ENCODE data around the gene TOMM20. TPM values are rescaled to one million over a fixed set of nuclear protein-coding genes. Genes with fewer than 3 reads are reported as not detected.

Gene TOMM20
- total RNA-seq, 1 experiment from 2014 or later, result 184 TPM

DNA sequence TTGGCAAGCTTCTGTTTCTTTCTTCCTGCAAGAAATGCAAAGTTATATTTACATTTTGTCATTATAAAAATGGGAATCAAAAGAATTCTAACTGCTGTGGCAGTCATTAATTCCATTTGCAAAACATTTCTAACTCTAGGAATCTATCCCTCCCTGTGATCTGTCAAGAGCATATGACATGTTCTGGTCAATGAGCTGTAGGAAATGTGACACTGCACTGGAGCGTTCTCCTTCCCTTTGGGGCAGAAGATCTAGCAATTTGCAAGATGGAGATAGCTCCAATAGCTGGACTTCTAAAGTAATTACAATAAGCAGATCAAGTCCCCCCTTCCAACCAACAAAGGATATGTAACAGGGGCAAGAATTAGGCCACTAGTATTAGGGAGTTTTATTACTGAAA lies 6.3 kb downstream of the TOMM20 start (continued):
- TF ChIP-seq, protein P1, sequence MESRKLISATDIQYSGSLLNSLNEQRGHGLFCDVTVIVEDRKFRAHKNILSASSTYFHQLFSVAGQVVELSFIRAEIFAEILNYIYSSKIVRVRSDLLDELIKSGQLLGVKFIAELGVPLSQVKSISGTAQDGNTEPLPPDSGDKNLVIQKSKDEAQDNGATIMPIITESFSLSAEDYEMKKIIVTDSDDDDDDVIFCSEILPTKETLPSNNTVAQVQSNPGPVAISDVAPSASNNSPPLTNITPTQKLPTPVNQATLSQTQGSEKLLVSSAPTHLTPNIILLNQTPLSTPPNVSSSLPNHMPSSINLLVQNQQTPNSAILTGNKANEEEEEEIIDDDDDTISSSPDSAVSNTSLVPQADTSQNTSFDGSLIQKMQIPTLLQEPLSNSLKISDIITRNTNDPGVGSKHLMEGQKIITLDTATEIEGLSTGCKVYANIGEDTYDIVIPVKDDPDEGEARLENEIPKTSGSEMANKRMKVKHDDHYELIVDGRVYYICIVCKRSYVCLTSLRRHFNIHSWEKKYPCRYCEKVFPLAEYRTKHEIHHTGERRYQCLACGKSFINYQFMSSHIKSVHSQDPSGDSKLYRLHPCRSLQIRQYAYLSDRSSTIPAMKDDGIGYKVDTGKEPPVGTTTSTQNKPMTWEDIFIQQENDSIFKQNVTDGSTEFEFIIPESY (IDR thresholded peaks at IDR 0.05; ENCODE audit: extremely low read depth, insufficient replicate concordance, low read length), result no peak
- TF ChIP-seq FOSL1 (IDR thresholded peaks at IDR 0.05; ENCODE audit: low read depth) (no peak), POLR2AphosphoS5 (IDR thresholded peaks at IDR 0.05; ENCODE audit: low read depth, low read length) (no peak)

DNA sequence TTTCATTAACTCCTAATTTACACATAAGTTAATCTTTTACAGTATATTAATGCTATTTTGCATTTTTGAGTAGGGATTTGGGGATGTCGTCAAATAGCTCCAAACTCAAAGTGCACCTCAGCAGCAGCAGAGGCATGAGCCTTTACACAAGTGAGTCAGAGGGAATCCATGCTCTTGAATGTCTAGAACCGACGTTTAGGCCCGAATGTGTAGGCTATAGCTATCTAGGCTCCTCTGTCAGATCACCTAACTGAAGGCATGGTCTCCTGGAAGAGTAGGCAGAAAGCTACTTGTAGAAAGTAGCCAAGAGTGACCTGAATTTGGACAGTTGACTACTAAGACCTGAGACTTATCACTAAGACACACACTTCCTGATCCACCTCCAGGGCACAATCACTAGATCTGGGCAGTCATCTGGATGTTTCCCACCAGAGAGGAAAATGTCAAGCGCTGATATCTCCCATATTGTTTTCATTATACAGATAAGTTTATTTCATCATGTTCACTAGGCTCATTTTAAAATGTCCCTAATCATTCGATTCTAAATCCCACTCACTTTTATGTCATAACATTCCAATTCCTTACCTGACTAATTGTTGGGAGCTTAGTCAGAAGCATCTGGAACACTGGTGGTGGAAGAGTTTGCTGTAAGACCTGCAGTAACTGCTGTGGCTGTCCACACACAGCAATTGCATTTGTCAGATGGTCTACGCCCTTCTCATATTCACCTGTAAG lies 15.3 kb downstream of the TOMM20 start:
- no peaks in the 10 kb centered on the region for H3K4me1 ChIP-seq (ENCODE audit: control insufficient read depth in 1 of 2, insufficient read depth in 2 of 2, low read length in 2 of 2)
- no peak overlapping the region for H3K27ac ChIP-seq (ENCODE audit: low read depth, low read length)
- H3K4me3 ChIP-seq (replicated peaks in 1 of 2; ENCODE audit: low read depth in 1 of 2, low read length in 2 of 2), result no peak overlapping the region
- H3K36me3 ChIP-seq (ENCODE audit: control insufficient read depth in 1 of 2, insufficient read depth in 2 of 2, low read length in 2 of 2), result peaks cover 50 to 71% of the 10 kb centered on the region in 2 experiments
- ChIA-PET CTCF (no interaction called here), POLR2A (no interaction called here), RAD21 (ENCODE audit: low non-redundant PET in 1 of 2, low total read pairs in 2 of 2, uncharacterized antibody in 2 of 2, unreplicated experiment in 2 of 2) (no interaction called here)
- ATAC-seq, result no peak
- no TSS peak for BruUV-seq (replicated peaks)
- DNase-seq (ENCODE audit: low read depth, low spot score), result no peak
- H3K9me3 ChIP-seq (ENCODE audit: control insufficient read depth in 1 of 2, insufficient read depth in 1 of 2, low read depth in 1 of 2, low read length in 2 of 2), result no peaks in the 10 kb centered on the region
- no peak overlapping the region for H3K9ac ChIP-seq (ENCODE audit: low read length)
- H3K9me2 ChIP-seq (ENCODE audit: insufficient read depth), result no peaks in the 10 kb centered on the region
- intact Hi-C loops (cut with micrococcal nuclease), result no loop called here
- H3K79me2 ChIP-seq (ENCODE audit: insufficient read depth, low read length), result peaks cover 81% of the 10 kb centered on the region
- H4K20me1 ChIP-seq (ENCODE audit: insufficient read depth), result peaks cover 27% of the 10 kb centered on the region; the same call in 1 of the 2 replicates
- no peak overlapping the region for H2AFZ ChIP-seq (ENCODE audit: low read depth, low read length, poor library complexity, severe bottlenecking)
- H3K4me2 ChIP-seq (ENCODE audit: low read length), result no peak overlapping the region
- no peak for TF ChIP-seq EZH2 (IDR thresholded peaks at IDR 0.05)
- TF ChIP-seq, protein P1 (IDR thresholded peaks at IDR 0.05; ENCODE audit: extremely low read depth, insufficient replicate concordance, low read length), result no peak
- TF ChIP-seq, protein P2, sequence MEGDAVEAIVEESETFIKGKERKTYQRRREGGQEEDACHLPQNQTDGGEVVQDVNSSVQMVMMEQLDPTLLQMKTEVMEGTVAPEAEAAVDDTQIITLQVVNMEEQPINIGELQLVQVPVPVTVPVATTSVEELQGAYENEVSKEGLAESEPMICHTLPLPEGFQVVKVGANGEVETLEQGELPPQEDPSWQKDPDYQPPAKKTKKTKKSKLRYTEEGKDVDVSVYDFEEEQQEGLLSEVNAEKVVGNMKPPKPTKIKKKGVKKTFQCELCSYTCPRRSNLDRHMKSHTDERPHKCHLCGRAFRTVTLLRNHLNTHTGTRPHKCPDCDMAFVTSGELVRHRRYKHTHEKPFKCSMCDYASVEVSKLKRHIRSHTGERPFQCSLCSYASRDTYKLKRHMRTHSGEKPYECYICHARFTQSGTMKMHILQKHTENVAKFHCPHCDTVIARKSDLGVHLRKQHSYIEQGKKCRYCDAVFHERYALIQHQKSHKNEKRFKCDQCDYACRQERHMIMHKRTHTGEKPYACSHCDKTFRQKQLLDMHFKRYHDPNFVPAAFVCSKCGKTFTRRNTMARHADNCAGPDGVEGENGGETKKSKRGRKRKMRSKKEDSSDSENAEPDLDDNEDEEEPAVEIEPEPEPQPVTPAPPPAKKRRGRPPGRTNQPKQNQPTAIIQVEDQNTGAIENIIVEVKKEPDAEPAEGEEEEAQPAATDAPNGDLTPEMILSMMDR (IDR thresholded peaks at IDR 0.05 in 2 of 3, conservative IDR thresholded peaks at IDR 0.05 in 1 of 3; ENCODE audit: borderline replicate concordance in 1 of 3, insufficient read depth in 1 of 3, low read depth in 2 of 3, low read length in 2 of 3), result no peak
- no peak for TF ChIP-seq POLR2AphosphoS5 (IDR thresholded peaks at IDR 0.05; ENCODE audit: low read depth, low read length)
- TF ChIP-seq, protein P3, sequence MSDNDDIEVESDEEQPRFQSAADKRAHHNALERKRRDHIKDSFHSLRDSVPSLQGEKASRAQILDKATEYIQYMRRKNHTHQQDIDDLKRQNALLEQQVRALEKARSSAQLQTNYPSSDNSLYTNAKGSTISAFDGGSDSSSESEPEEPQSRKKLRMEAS (IDR thresholded peaks at IDR 0.05), result no peak
- no peak for TF ChIP-seq SRF (IDR thresholded peaks at IDR 0.05; ENCODE audit: low read depth)
- H3K27me3 ChIP-seq (ENCODE audit: insufficient read depth, low read length), result no peaks in the 10 kb centered on the region
